GM12874 (cell line): ENCODE measurements around the gene BAG5.

ENCODE experiments used
- CTCF ChIP-seq: IDR thresholded peaks from 2 replicates; pipeline ENCODE4 v1.5.1; 2011; ENCODE audit warnings: low read depth, mild to moderate bottlenecking, control low read depth, low read length, moderate library complexity; ENCODE audit not compliant: insufficient read depth

BAG5 gene

GRCh38 chr14:103537175-103537990 lies 25.1 kb downstream of the BAG5 start:
- TF ChIP-seq CTCF: no peak

- TF ChIP-seq CTCF: no peak
Observed at GRCh38 chr14:103536693-103537092, 25.8 kb downstream of the BAG5 start.

- TF ChIP-seq CTCF: no peak
Observed at GRCh38 chr14:103535891-103536565, 26.4 kb downstream of the BAG5 start.

- no peak for TF ChIP-seq CTCF
Observed at GRCh38 chr14:103535081-103535890, 27.2 kb downstream of the BAG5 start.

- TF ChIP-seq CTCF: no peak
Observed at GRCh38 chr14:103534576-103535061, 27.8 kb downstream of the BAG5 start.

- TF ChIP-seq CTCF: no peak
Observed at GRCh38 chr14:103533999-103534575, 28.4 kb downstream of the BAG5 start.
